ENCODE data around the gene PRCC. TPM values are rescaled to one million over a fixed set of nuclear protein-coding genes. Genes with fewer than 3 reads are reported as not detected.

The PRCC gene
- total and polyA plus RNA-seq, 2 of the 13 experiments (the other 11 are each of a cell fraction or from before 2014, with no cell fraction given) = 24.2 to 40.5 TPM

GRCh38 chr1:156749419-156750118, 17.8 kb upstream of the PRCC start (continued):
- TF ChIP-seq ZNF326 (CRISPR knock-in tag; IDR thresholded peaks at IDR 0.05; ENCODE audit: borderline replicate concordance) (no peak), ZNF232 (CRISPR knock-in tag; IDR thresholded peaks at IDR 0.05; ENCODE audit: borderline replicate concordance) (no peak), SMYD3 (CRISPR knock-in tag; IDR thresholded peaks at IDR 0.05) (no peak), ZGPAT (CRISPR knock-in tag; IDR thresholded peaks at IDR 0.05) (no peak), ZNF773 (CRISPR knock-in tag; IDR thresholded peaks at IDR 0.05; ENCODE audit: borderline replicate concordance) (no peak), GATAD2A (CRISPR knock-in tag; IDR thresholded peaks at IDR 0.05) (no peak), ZNF160 (CRISPR knock-in tag; IDR thresholded peaks at IDR 0.05) (no peak), ZNF777 (CRISPR knock-in tag; IDR thresholded peaks at IDR 0.05) (0 out of 2 replicates have a peak, but pooled peaks have one; percentile 25), ZNF781 (CRISPR knock-in tag; IDR thresholded peaks at IDR 0.05; ENCODE audit: borderline replicate concordance, not compliant biosample characterization) (no peak), NFIC (IDR thresholded peaks at IDR 0.05; ENCODE audit: low read length) (no peak), ZBTB43 (CRISPR knock-in tag; conservative IDR thresholded peaks at IDR 0.05) (no peak), BRD4 (CRISPR knock-in tag; IDR thresholded peaks at IDR 0.05) (no peak), ZNF780A (CRISPR knock-in tag; IDR thresholded peaks at IDR 0.05) (no peak), TP53 (CRISPR knock-in tag; conservative IDR thresholded peaks at IDR 0.05) (no peak; the same call in 1 of the 2 replicates), ZBTB46 (CRISPR knock-in tag; IDR thresholded peaks at IDR 0.05; ENCODE audit: borderline replicate concordance) (no peak), NR2F1 (CRISPR knock-in tag; IDR thresholded peaks at IDR 0.05) (peak in 1 of 2 experiments; percentile 38; a peak in 1 of 4 replicates), NCOR1 (IDR thresholded peaks at IDR 0.05; ENCODE audit: borderline replicate concordance, low read length) (no peak), ATM (IDR thresholded peaks at IDR 0.05; ENCODE audit: borderline replicate concordance) (no peak), CC2D1A (CRISPR knock-in tag; IDR thresholded peaks at IDR 0.05) (no peak), ARNT2 (CRISPR knock-in tag; IDR thresholded peaks at IDR 0.05; ENCODE audit: low read depth) (no peak), TEAD3 (CRISPR knock-in tag; optimal IDR thresholded peaks at IDR 0.05; ENCODE audit: borderline replicate concordance) (peak; percentile 91), REST (IDR thresholded peaks at IDR 0.05; ENCODE audit: borderline replicate concordance in 1 of 2, low read depth in 1 of 2, low read length in 2 of 2) (no peak), ZNF282 (IDR thresholded peaks at IDR 0.05; ENCODE audit: partially characterized antibody) (no peak)
